Measurements from ENCODE around the gene SLC6A19. TPM values are rescaled to one million over a fixed set of nuclear protein-coding genes. Genes with fewer than 3 reads are reported as not detected.

Gene SLC6A19
- total and polyA plus RNA-seq, 2 of the 13 experiments (the other 11 are each of a cell fraction or from before 2014, with no cell fraction given), result 0.02 TPM; not detected in 1

DNA sequence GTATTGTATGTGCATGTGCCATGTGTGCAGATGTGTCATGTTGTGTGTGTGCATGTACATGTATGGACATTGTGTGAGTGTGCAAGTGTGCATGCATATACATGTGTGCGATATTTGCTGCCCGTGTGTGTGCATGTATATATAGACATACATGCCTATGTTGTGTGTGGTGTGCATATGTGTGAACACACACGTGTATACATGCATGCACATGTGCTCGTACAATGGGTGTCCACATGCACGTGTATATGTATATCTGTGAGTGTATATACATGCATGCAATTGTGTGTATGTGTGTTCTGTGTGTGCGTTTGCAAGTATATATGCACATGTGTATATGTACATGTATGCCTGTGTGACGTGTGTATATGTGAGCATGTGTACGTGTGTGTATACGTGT lies 20.8 kb downstream of the SLC6A19 start:
- ATAC-seq (no peak), DNase-seq (ENCODE audit: low spot score) (no peak), FAIRE-seq (no peak)
- no TSS peak for BruUV-seq (replicated peaks)
- H3K4me3 ChIP-seq (replicated peaks in 1 of 3; ENCODE audit: insufficient read depth in 1 of 3, low read depth in 2 of 3, low read length in 3 of 3), result no peak overlapping the region
- intact Hi-C loops (cut with micrococcal nuclease; ENCODE audit: unreplicated experiment) (no loop called here), in situ Hi-C loops (cut with HindIII; ENCODE audit: extremely low pct_ligation_motif_present, low pct_unique_long_range_greater_than_20kb) (no loop called here)
- H3K27me3 ChIP-seq (ENCODE audit: control insufficient read depth in 1 of 2, insufficient read depth in 2 of 2, low read length in 2 of 2), result peaks cover 8 to 66% of the 10 kb centered on the region in 2 experiments; a peak in 4 of 5 replicates
- no peak for TF ChIP-seq ARID3A (IDR thresholded peaks at IDR 0.05; ENCODE audit: low read depth, low read length)
- peak; percentile 98 for TF ChIP-seq MNT (IDR thresholded peaks at IDR 0.05)
- no peak overlapping the region for H3K4me2 ChIP-seq (ENCODE audit: low read depth, low read length)
- no peak overlapping the region for H3K9ac ChIP-seq (ENCODE audit: insufficient read depth, low read depth, low read length)
- no peak overlapping the region for H2AFZ ChIP-seq (ENCODE audit: low read length)
- WGBS (ENCODE audit: low lambda C conversion rate), result 64% methylated on average over 9 of the region's 9 CpGs
- no peaks in the 10 kb centered on the region for H3K79me2 ChIP-seq (ENCODE audit: insufficient read depth, low read length)
- no peaks in the 10 kb centered on the region for H4K20me1 ChIP-seq (ENCODE audit: insufficient read depth, low read length)
- ChIA-PET CTCF (ENCODE audit: low intra/inter-chr PET ratio, low total read pairs) (no interaction called here), POLR2A (no interaction called here)
- no peaks in the 10 kb centered on the region for H3K9me3 ChIP-seq (ENCODE audit: low read length)
- H3K4me1 ChIP-seq (ENCODE audit: insufficient read depth, low read length), result no peaks in the 10 kb centered on the region
- no peaks in the 10 kb centered on the region for H3K36me3 ChIP-seq (replicated peaks in 1 of 2; ENCODE audit: control insufficient read depth in 1 of 2, insufficient read depth in 2 of 2, low read length in 2 of 2)
- H3K27ac ChIP-seq (ENCODE audit: extremely low read length, insufficient read depth, low read length), result no peak overlapping the region

DNA sequence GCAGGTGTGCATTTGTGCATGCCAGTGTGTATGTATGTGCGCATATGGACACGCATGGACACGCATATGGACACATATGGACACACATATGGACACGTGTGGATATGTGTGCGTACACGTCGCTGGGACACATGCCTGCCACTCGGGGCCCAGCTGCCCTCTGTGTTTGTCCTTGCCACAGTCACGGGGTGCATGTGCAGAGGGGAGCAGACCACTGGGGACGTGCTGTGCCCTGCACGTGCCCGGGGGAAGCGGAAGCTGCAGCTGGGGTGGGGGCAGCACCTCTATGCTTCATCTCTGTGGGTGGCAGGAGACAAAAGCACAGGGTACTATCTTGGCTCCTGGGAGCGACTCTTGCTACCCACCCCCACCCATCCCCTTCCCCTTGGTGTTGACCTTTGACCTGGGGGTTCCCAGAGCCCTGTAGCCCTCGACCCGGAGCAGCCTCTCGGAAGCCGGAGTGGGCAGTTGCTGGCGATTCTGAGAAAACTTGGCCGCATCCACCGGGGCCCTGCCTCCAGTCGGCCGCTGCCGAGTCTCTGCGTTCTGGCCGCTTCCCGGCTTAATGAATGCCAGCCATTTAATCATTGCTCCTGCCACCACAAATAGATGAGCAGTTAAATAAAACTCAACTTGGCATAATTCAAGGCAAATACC lies 21.4 kb downstream of the SLC6A19 start:
- ChIA-PET POLR2A (no interaction called here), CTCF (ENCODE audit: low intra/inter-chr PET ratio, low total read pairs) (no interaction called here)
- no peaks in the 10 kb centered on the region for H4K20me1 ChIP-seq (ENCODE audit: insufficient read depth, low read length)
- H3K9me3 ChIP-seq (ENCODE audit: low read length), result no peaks in the 10 kb centered on the region
- no peak for ATAC-seq
- peaks cover 7 to 66% of the 10 kb centered on the region in 2 experiments; a peak in 4 of 5 replicates for H3K27me3 ChIP-seq (ENCODE audit: control insufficient read depth in 1 of 2, insufficient read depth in 2 of 2, low read length in 2 of 2)
- WGBS (ENCODE audit: low lambda C conversion rate), result 57% methylated on average over 14 of the region's 27 CpGs
- no peak for FAIRE-seq
- no TSS peak for BruUV-seq (replicated peaks)
- H3K79me2 ChIP-seq (ENCODE audit: insufficient read depth, low read length), result no peaks in the 10 kb centered on the region
- TF ChIP-seq MYPOP (CRISPR knock-in tag; IDR thresholded peaks at IDR 0.05), result no peak
- TF ChIP-seq, protein P1, sequence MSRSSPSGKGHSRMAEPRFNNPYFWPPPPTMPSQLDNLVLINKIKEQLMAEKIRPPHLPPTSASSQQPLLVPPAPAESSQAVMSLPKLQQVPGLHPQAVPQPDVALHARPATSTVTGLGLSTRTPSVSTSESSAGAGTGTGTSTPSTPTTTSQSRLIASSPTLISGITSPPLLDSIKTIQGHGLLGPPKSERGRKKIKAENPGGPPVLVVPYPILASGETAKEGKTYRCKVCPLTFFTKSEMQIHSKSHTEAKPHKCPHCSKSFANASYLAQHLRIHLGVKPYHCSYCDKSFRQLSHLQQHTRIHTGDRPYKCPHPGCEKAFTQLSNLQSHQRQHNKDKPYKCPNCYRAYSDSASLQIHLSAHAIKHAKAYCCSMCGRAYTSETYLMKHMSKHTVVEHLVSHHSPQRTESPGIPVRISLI (CRISPR knock-in tag; IDR thresholded peaks at IDR 0.05; ENCODE audit: borderline replicate concordance), result no peak
- TF ChIP-seq ZNF577 (CRISPR knock-in tag; IDR thresholded peaks at IDR 0.05; ENCODE audit: borderline replicate concordance, low read depth), result no peak
- no peak for TF ChIP-seq HMGXB4 (CRISPR knock-in tag; IDR thresholded peaks at IDR 0.05; ENCODE audit: borderline replicate concordance in 1 of 2, low read depth in 1 of 2)
- H3K9ac ChIP-seq (ENCODE audit: insufficient read depth, low read depth, low read length), result no peak overlapping the region
- no peaks in the 10 kb centered on the region for H3K4me1 ChIP-seq (ENCODE audit: insufficient read depth, low read length)
- no peak overlapping the region for H3K4me3 ChIP-seq (replicated peaks in 1 of 3; ENCODE audit: insufficient read depth in 1 of 3, low read depth in 2 of 3, low read length in 3 of 3)
- no peak overlapping the region for H2AFZ ChIP-seq (ENCODE audit: low read length)
- no peak overlapping the region for H3K4me2 ChIP-seq (ENCODE audit: low read depth, low read length)
- no peak overlapping the region for H3K27ac ChIP-seq (ENCODE audit: extremely low read length, insufficient read depth, low read length)
- no peak for DNase-seq (ENCODE audit: low spot score)
- no peaks in the 10 kb centered on the region for H3K36me3 ChIP-seq (replicated peaks in 1 of 2; ENCODE audit: control insufficient read depth in 1 of 2, insufficient read depth in 2 of 2, low read length in 2 of 2)
- in situ Hi-C loops (cut with HindIII; ENCODE audit: extremely low pct_ligation_motif_present, low pct_unique_long_range_greater_than_20kb) (no loop called here), intact Hi-C loops (cut with micrococcal nuclease; ENCODE audit: unreplicated experiment) (no loop called here)

Measured in HepG2 (cell line).